Endothelial cell of hepatic sinusoid (primary cell): ENCODE data around the gene ST3GAL6.

Experiments used
- in situ Hi-C: cut with HindIII; loops from 2 replicates; pipeline ENCODE4 v1.10.0; 2017; ENCODE audit warnings: low sequenced_read_pairs

ST3GAL6 gene

DNA sequence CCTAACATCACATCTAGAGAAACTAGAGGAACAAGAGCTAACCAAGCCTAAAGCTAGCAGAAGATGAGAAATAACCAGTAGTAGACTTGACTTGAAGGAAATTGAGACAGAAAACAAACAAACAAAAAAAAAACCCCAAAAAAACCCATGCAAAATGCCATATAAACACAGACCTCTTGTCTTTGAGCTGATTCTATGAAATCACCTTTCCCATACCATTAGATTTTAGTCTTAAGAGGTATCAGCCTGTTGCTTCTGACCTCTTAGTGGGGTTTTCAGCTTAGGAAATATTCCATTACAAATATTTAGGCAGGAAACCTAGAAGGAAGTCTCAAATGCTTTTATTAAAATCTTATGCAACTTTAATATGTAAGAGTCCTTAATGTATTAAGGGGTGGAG lies 23.9 kb upstream of the ST3GAL6 start:
- in situ Hi-C loops, result no loop called here

DNA sequence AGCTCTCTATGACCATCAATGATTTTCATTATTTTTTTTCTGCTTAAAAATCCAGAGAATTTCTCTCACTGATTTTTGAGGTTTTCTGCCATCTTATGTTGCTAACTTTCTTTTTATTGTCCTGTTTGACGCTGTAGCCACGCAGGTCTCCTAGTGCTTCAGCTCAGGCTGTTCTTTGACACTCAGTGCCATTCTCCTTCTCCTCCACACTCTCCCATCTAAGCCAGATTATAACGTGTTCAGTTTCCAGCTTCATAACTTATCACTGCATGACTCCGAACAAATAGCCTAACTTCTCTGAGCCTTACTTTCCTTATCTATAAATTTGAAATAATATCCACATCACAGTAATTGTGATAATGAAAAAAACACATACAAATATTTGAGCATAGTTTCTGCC lies 22.8 kb upstream of the ST3GAL6 start:
- in situ Hi-C loops, result no loop called here

DNA sequence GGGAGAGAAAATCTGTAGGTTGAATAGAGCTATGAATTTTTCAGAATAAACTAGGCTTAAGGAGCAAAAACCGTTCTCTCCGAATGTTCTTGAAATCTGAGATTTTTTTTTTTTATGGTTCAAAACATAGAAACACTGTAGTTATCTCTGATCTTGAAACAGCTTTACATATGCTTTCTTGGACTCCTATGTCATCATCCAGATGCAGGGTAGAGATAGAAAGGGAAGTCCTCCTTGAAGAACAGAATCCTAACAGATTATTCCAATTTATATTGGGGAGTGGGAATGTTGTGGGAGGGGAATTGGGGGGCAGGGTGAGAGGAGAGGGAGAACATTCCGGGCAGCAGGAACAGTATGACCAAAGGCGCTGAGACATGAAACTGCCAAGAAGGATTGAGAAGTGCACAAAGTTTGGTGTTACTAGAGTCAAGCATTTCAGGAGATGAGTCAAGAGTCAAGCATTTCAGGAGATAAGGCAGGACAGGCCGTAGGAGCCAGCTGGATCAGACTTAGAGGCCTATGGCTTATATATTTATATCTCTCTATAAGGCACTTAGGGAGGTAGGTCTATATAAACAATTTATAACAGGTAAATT lies 21.9 kb upstream of the ST3GAL6 start:
- in situ Hi-C loops, result no loop called here

DNA sequence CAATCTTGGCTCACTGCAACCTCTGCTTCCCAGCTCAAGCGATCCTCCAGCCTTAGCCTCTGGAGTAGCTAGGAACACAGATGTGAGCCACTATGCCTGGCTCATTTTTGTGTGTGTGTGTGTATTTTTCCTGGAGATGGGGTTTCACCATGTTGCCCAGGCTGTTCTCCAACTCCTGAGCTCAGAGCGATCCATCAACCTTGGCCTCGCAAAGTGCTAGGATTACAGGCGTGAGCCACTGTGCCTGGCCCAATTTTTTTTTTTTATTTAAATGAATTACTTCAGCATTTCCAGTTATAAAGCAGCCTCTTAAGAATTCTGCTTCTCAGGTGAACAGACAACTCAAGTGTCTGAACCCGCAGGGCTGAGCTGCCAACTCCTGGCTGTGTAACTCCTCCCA lies 20.1 kb upstream of the ST3GAL6 start:
- in situ Hi-C loops, result no loop called here

DNA sequence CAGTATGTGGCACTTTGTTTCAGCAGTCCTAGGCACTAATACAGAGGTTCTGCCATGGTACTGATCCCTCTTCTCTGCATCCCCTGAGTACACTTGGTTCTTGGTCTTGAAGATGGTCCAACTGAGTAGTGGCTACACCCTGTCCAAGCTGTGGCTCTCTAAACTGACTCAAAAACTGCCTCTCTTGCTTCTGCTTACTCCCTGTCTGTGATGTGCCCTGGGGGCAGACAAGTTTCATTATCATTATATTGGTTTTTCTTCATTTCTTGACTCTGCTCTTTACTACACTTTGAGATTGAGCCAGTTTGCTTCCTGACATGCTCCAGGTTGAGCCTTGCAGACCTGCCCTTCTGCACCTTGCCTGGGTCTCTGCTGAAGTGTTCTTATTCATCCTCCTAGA lies 18.9 kb upstream of the ST3GAL6 start:
- in situ Hi-C loops, result no loop called here

DNA sequence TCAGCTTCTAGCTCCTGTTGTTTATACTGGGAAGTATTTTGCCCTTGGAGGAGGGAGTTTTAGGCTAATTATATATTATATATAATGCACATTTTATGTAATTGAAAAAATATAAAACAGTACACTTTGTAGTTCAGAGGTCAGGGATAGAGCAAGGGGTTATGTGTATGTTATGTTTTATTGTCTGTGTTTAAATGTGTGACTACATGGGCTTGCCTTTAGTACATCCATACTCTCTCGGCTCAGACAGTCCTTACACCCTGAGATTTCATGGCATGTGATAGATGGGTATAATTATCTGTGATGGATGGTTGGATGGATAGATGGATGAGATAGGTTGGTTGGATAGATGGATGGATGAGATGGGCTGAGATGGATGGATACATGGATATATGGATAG lies 17.4 kb upstream of the ST3GAL6 start:
- in situ Hi-C loops, result no loop called here

DNA sequence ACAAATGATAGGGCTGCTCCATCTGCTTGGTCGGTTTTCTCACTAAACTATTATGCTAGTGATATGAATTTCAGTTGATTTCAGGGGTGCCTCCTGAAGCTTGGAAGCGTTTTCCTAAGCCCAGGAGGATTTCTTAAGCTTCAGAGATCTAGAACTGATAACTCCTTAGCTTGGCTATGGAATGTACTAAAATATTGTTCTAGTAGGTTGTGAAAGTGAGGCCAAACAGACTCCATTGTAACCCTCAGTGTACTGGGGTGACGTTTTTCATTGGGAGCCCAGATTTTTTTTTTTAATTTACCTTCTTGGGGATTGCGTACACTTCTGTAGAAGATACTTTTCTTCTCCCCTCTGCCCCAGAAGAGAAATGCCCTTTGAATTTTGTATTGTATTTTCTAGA lies 17.0 kb upstream of the ST3GAL6 start:
- in situ Hi-C loops, result no loop called here

DNA sequence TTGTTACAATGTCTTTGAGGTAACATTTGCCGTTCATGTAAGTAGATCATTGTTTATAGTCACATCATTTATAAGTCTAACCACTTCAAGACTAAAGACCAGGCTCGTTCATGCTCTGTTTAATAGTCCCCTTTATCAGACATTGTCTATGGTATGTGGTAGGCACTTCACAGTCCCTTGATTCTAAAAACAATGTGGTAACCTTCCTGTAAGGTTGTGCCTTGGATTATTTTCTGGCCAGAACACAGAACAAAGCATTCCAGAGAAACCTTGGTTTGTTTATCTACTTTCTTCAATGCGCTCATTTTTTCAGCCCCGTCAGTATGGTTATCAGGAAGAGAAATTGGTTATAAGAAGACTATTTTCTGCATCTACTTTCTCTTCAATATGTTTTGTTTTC lies 16.3 kb upstream of the ST3GAL6 start:
- in situ Hi-C loops, result no loop called here

DNA sequence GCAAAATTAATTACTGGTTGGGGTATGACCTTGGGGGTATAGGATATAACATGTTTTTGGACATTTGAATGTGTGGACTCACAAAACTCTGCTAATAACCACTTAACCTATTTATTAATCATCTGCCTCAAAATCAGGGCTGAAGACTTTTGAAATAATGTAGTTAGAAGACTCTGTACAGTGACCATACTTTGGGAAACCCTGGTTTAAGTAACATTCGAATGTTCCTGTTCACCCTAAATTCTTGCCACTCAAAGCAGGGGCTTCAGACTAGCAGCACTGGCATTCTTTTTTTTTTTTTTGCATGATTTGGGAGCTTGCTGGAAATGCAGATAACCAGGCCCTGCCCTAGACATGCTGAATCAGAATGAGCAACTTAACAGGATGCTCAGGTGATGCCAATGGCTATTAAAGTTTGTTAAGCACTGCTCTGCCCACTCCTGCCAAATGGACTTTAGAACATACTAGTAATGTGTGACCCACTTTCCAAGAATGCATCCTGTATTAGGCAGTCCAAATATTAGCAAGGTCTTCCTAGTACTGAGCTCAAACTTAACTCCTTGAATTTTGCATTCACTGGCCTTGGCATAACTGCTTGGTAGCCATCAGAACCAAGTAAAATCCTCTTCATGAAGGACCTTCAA lies 12.7 kb upstream of the ST3GAL6 start:
- in situ Hi-C loops, result no loop called here

DNA sequence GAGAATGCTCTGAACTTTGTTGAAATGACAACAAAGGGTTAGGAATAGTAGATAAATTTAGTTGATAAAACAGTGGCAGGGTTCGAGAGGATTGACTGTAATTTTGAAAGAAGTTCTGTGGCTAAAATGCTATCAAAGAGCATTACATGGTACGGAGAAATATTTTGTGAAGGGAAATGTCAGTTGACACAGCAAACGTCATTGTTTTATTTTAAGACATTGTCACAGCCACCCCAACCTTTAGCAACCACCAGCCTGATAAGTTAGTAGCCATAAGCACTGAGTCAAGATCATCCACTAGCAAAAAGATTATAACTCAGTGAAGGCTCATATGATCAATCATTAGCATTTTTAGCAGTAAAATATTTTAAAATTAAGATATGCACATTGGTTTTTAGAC lies 8.7 kb upstream of the ST3GAL6 start:
- in situ Hi-C loops, result no loop called here

DNA sequence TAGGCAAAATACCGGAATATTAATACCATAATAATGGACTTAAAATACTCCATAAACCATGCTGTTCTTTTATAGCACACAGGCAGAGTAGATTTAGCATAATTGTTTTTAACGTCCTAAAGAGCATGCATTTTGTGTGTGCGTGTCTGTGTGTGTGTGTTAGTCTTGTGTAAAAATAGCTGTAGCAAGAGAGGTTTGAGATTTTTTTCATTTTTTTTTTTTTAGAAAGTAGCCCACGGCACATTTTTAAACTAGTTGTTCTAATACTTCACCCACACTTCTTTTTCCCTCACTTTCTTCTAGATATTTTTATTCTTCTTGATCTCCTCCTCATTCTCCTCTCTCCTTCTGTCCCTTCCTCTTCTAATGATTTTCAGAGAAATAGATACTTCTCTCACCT lies 7.5 kb upstream of the ST3GAL6 start:
- in situ Hi-C loops, result no loop called here

DNA sequence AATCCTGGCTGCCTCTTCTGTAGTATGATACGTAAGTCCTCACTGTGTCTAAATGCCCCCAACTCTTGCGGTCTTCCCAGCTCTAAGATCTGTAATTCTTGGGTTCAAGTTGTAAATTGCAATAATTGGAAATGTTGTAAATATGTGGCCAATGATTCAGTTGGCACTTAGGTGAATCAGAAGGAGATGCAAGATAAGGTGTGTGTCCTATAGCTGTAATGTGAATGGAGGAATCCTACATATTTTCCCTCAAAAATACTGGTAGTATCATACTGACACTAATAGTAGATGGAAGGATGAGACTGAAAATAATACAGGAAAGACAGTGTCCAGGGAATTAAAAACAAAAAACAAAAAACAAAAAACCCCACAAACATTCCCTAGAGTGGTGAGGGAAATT lies 3.5 kb upstream of the ST3GAL6 start:
- in situ Hi-C loops, result no loop called here

DNA sequence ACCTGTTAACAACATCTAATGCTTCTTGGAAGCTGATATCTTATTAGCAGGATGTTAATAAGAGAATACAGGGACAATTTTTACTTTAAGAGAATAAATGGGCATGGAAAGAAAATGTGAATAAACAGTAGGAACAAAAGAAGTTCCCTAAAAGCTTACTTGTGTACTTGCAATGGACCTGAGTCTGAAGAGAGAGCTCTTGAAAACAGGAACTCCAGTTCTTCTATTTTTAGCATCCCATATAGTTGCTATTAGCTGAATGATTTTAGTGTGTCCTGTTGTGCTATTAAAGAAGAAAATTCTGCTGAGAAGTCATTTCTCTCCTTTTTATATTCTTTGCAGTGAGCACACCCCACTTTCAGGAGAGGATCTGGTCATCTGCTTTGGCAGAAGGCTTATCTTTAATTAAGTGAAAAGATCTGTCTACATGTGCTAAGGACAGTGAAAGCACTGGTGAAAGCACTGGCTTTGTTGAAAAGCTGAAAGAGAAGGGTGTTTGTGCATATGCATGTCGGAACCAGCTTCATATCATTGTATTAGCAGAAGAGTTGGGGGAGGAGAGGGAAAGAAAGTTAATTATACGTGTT lies 1.4 kb upstream of the ST3GAL6 start:
- in situ Hi-C loops, result no loop called here

DNA sequence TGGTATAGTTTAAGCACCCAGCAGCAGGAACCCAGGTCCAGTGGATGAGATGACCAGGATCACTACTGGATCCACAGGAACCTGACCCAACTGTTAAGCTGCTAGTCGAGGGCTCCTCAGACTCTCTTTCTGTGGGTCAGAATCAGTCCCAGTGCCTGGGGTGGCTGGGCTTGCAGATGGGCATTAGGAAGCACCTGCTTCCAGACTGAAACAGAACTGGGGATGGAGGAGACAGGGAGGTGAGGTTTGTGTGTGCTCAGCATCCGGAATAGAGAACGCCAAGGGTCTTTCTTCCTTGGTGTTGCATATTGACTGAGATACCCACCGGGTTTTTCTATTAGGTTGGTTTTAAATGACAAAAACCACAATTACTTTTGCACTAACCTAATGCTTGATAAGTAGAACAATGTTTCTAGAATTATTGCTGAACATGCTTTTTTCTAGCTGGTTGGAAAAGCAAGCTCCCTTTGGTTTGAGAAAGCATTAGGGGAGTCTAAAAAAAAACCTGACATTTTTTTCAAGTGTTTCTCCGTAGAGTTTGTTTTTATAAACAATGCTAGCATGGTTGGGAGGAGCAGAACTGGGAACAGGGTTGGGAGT lies 779 bp downstream of the ST3GAL6 start:
- in situ Hi-C loops, result no loop called here

DNA sequence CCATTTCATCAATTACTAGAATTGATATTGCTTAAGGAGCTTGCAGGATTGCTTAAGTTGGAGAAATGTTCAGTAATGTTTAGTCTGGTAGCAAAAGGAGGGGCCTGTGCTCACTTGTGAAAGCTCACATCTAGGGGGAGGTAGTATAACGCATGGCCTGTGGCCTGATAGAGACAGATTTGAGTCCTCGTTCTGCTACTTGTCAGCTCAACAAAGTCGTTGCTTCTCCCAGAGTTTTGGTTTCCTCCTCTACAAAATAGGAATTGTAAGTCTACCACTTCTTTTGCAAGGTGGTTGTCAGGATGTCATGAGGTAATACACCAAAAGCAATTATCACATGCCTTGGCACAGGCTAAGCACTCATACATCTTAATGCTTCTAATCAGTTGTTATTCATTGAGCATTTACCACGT lies 1.3 kb downstream of the ST3GAL6 start:
- in situ Hi-C loops, result no loop called here

DNA sequence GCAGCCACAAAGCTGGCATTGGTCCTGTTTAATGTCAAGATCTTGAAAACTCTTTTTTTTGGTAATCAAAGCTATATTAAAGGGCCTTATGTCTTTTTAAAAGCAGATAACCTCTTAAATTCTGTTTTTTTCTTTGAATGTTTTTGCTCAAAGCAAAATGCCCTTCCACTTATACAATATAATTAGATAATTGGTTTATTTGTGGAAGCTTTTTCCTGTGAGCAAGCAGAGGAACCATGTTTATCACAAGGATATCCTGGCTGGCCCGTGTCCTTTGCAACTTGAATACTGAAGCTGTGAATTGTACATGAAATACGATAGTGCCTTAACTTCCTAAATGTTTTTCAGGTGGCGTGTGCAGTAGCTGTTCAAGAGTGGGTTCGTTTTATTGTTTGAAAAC lies 2.6 kb downstream of the ST3GAL6 start:
- in situ Hi-C loops, result loop anchor here (5.0 kb wide), 2 partner anchors 42 to 158 kb away; no protein-coding TSS in a partner anchor

DNA sequence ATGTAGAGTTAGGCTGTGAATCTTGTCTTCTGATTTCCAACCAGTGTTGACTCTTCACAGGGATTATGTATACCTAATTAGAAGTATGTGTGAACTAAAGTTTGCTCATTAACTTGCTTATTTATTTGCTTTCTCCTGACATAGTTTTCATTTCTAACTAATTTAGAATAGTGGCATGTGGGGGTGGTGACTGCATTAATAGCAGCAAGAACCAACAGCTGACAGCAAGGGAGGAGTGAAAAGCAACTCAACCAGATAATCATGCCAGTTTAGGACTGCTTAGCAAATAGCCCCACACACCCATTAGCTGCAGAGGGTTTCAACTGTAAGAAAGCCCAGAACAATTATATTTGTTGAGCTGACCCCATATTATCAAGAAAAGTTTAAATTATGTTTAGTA lies 3.8 kb downstream of the ST3GAL6 start:
- in situ Hi-C loops, result loop anchor here (5.0 kb wide), 2 partner anchors 40 to 160 kb away; no protein-coding TSS in a partner anchor

DNA sequence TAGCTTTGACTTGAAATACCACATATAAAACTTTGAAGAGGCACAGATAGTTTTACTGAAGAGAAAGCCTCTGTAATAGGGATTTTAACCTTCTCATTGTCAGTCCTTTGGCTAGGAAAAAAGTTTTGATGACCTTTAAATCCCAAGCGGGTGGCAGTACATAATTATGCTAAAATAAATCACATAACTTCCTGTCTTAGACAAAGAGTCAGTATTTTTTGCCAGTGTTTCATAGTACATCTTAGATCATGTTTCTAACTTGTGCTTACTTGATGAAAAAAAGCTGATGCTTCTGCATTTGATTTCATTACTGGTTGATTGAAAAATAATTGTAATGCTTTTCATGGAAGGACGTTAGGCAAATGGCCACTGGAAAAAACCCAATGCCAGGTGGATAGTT lies 5.8 kb downstream of the ST3GAL6 start:
- in situ Hi-C loops, result loop anchor here (5.0 kb wide), 2 partner anchors 38 to 162 kb away; no protein-coding TSS in a partner anchor

DNA sequence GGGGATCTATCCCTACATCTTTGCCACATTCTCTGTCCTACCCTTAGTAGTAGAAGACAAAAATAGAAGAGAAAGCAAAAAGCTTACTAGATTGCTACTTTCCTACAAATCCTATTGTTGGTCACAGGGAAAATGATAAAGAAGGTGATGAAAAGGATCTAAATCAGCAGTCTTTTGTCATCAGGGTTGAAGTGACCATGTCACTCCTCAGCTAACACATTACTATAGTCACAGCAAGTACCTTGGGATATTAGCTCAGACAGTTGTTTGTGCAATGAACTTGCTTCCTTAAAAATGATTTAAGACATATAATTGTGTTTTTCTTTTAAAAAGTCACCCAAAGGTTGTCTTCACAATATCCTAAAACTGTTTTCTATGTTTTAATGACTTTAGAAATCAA lies 6.3 kb downstream of the ST3GAL6 start:
- in situ Hi-C loops, result loop anchor here (5.0 kb wide), 2 partner anchors 38 to 162 kb away; no protein-coding TSS in a partner anchor

DNA sequence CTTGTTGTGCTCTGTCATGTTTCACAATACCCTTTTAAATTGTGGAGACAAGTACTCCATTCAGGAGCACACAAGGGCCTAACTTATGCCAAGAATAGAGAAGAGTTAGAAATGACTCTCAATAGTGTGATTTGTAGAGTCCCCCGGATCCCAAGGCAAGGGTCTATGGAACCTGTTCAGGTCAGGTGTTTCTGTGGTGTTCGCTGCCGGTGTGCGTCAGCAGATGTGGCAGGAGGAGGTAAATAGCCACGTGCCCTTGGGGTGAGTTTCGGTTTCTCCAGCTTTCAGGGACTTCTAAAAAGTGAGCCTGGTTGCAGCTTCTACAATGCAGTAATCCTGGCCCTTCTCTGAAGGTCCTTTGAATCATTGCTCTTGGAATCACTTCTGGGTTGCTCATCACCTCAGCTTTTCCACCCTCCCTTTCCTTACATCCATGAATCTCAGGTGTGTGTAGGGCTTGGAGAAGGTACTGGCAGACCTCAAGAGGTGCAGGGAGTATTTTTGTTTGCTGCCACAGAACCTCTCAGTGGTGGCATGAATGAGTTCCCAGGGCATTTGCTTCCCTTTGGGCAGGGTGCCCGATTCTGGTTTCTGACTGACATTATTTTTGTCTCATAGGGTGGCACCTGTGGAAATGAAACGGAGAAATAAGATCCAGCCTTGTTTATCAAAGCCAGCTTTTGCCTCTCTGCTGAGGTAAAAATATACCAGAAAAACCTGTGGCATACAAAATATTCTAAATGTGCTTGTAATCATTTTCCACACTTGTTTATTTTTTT lies 7.3 kb downstream of the ST3GAL6 start:
- in situ Hi-C loops, result no loop called here

DNA sequence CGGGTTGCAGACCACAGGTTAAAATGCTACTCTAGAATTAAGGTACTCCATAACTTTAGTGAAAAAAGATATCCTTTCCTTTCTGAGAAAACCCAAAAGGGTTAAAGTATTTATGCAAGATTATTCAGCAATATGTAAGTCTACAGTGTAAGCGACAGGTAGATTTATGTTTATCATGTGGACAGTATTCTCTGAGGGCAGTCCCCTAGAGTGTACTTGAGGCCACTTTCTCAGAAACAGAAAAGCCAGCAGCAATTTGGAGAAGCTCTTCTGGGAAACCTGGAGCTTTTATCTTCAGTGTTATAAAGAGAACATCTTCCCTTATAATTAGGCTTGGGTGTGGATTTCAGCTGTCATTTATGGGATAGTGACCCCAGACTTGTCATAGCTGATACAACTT lies 8.9 kb downstream of the ST3GAL6 start:
- in situ Hi-C loops, result no loop called here
